Osteoblast (primary cell): Measurements from ENCODE around the gene MYO5C. TPM values are rescaled to one million over a fixed set of nuclear protein-coding genes. Genes with fewer than 3 reads are reported as not detected.

Experiments
- DNase-seq: peaks from one replicate; pipeline ENCODE4 v3.0.0; 2011; ENCODE audit warnings: low spot score, mixed read lengths; ENCODE audit not compliant: insufficient read length; ENCODE audit errors: missing footprints
- H2AFZ ChIP-seq: 2 replicates; pipeline ENCODE4 v1.6.0; 2011; ENCODE audit warnings: mild to moderate bottlenecking, low read length
- H3K27ac ChIP-seq: 2 replicates; pipeline ENCODE4 v1.5.1; 2011; ENCODE audit warnings: mild to moderate bottlenecking, low read depth, low read length, moderate library complexity
- H3K27me3 ChIP-seq: 2 replicates; pipeline ENCODE4 v1.6.0; 2012; ENCODE audit warnings: mild to moderate bottlenecking, control low read depth, inconsistent platforms, low read length, moderate library complexity; ENCODE audit not compliant: insufficient read depth
- H3K36me3 ChIP-seq: 2 replicates; pipeline ENCODE4 v1.5.1; 2011; ENCODE audit warnings: mild to moderate bottlenecking, low read length, control low read depth, moderate library complexity; ENCODE audit not compliant: insufficient read depth
- H3K4me1 ChIP-seq: 2 replicates; pipeline ENCODE4 v1.5.1; 2011; ENCODE audit warnings: mild to moderate bottlenecking, low read length, control low read depth, moderate library complexity; ENCODE audit not compliant: insufficient read depth
- H3K4me2 ChIP-seq: 2 replicates; pipeline ENCODE4 v1.6.0; 2011; ENCODE audit warnings: mild to moderate bottlenecking, low read length; ENCODE audit not compliant: insufficient read depth
- H3K4me3 ChIP-seq: fragments of 200-600 bp; sonication (generic); 3 replicates; pipeline ENCODE4 v1.5.1; 2012; ENCODE audit warnings: mild to moderate bottlenecking, low read length, inconsistent platforms; ENCODE audit not compliant: insufficient read depth
- H3K79me2 ChIP-seq: 2 replicates; pipeline ENCODE4 v1.6.0; 2012; ENCODE audit warnings: mild to moderate bottlenecking, low read length, control low read depth, inconsistent platforms; ENCODE audit not compliant: insufficient read depth
- H3K9me3 ChIP-seq: 2 replicates; pipeline ENCODE4 v1.5.1; 2011; ENCODE audit warnings: low read depth, low read length, control low read depth
- H4K20me1 ChIP-seq: 2 replicates; pipeline ENCODE4 v1.6.0; 2012; ENCODE audit warnings: mild to moderate bottlenecking, low read length, control low read depth; ENCODE audit not compliant: insufficient read depth
- total RNA-seq: library from RNA; depleted of rRNA; stranded (reverse); fragments of >200 nt; gene quantifications from 2 replicates; pipeline ENCODE4 v1.2.3, GENCODE V29; 2012
- TF ChIP-seq, protein P1 (sequence below): IDR thresholded peaks from 2 replicates; pipeline ENCODE4 v1.5.1; 2011; ENCODE audit warnings: mild to moderate bottlenecking, low read depth, low read length, moderate library complexity; ENCODE audit errors: extremely low read depth

Gene MYO5C
- total RNA-seq, 1 donor = under 0.01 TPM

DNA sequence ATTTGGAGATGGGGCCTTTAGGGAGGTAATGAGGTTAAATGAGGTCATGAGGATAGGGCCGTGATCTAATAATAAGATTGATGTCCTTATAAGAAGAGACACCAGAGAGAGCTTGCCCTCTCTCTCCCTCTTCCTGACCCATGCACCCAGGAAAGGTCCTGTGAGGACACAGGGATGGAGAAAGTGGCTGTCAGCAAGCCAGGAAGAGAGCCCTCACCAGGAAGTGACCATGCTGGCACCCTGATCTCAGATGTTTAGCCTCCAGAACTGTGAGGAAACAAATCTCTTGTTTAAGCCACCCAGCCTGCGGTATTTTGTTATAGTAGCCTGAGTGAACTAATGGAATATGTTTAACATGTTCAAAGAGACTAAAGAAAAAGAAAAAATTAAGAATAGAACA is 89.2 kb downstream of the MYO5C start:
- Histone ChIP-seq H3K4me2 (no peak overlapping the region), H3K27ac (no peak overlapping the region), H3K4me1 (no peaks in the 10 kb centered on the region), H3K27me3 (no peaks in the 10 kb centered on the region), H3K36me3 (no peaks in the 10 kb centered on the region), H3K4me3 (no peak overlapping the region), H2AFZ (no peak overlapping the region), H3K9me3 (no peaks in the 10 kb centered on the region), H3K79me2 (no peaks in the 10 kb centered on the region), H4K20me1 (no peaks in the 10 kb centered on the region)
- DNase-seq = no peak
- TF ChIP-seq, protein P1, sequence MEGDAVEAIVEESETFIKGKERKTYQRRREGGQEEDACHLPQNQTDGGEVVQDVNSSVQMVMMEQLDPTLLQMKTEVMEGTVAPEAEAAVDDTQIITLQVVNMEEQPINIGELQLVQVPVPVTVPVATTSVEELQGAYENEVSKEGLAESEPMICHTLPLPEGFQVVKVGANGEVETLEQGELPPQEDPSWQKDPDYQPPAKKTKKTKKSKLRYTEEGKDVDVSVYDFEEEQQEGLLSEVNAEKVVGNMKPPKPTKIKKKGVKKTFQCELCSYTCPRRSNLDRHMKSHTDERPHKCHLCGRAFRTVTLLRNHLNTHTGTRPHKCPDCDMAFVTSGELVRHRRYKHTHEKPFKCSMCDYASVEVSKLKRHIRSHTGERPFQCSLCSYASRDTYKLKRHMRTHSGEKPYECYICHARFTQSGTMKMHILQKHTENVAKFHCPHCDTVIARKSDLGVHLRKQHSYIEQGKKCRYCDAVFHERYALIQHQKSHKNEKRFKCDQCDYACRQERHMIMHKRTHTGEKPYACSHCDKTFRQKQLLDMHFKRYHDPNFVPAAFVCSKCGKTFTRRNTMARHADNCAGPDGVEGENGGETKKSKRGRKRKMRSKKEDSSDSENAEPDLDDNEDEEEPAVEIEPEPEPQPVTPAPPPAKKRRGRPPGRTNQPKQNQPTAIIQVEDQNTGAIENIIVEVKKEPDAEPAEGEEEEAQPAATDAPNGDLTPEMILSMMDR = no peak

DNA sequence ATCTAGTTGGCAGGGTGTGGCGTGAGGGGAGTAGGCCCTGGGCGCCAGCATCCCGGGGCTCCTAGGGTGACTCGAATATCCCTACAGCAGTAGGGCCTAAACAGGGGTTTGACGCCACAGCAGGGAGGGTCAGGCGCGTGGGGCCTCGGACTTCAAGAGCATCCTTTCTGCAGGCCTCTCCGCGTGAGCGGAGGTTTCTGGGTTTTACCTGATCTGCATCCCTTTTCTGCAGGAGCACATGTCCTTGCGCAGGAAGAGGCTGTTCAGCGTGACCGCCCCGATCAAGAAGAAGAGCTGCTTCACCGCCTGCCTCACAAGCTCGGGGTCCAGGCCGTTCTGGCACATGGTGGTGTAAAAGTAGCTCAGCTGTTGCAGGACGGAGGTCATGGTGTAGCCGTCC is 90.9 kb downstream of the MYO5C start:
- DNase-seq = no peak

DNA sequence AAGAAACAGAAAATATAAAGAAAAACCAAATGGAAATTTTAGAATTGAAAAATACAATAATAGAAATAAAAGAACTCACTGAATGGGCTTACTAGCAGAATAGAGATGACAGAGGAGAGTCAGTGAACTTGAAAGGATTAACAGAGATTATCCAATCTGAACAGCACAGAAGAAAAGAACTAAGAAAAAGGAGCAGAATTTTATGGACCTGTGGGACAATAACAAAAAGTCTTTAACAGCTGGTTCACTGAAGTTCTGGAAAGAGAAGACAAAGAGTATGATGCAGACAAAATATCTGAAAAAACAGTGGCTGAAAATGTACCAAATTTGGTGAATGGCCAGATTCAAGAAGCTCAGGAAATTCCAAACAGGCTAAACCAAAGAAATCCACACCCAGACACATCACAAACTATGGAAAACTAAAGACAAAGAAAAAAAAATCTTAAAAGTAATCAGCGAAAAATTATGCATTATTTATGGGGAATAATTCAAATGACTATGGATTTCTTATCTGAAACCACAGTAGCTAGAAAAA is 94.7 kb downstream of the MYO5C start:
- Histone ChIP-seq H3K4me1 (no peaks in the 10 kb centered on the region), H3K27ac (no peak overlapping the region), H3K4me2 (no peak overlapping the region), H4K20me1 (no peaks in the 10 kb centered on the region), H3K27me3 (peaks cover 4% of the 10 kb centered on the region), H3K79me2 (no peaks in the 10 kb centered on the region), H3K9me3 (no peaks in the 10 kb centered on the region), H3K4me3 (no peak overlapping the region), H2AFZ (no peak overlapping the region), H3K36me3 (no peaks in the 10 kb centered on the region)
- no peak for DNase-seq
- TF ChIP-seq, protein P1 = no peak

More for the DNA sequence above, 90.9 kb downstream of the MYO5C start:
- Histone ChIP-seq H4K20me1 (no peaks in the 10 kb centered on the region), H3K27ac (no peak overlapping the region), H3K79me2 (no peaks in the 10 kb centered on the region), H3K9me3 (no peaks in the 10 kb centered on the region), H3K27me3 (no peaks in the 10 kb centered on the region), H3K4me3 (no peak overlapping the region), H3K4me2 (no peak overlapping the region), H2AFZ (no peak overlapping the region), H3K4me1 (no peaks in the 10 kb centered on the region), H3K36me3 (no peaks in the 10 kb centered on the region)
- TF ChIP-seq, protein P1 = no peak

DNA sequence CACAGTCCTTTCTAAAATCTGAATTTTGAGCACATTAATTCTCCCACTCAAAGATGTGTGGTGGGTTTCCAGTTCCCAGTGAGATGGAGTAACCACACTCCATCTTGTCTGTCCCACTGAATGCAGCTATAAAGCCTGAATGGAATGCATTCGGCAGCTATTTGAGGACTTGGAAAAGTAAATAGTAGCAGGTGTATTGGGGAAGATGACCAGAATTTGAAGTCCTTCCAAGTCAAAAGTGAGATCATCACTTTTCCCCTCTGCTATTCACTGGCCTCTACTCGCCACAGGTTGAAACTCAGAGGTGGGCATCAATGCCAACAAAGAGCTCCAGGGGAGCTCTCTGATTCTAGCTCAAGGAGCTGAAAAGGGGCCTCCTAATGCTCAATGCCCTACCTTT is 96.3 kb downstream of the MYO5C start:
- H3K9me3 ChIP-seq = no peaks in the 10 kb centered on the region
- no peaks in the 10 kb centered on the region for H3K36me3 ChIP-seq
- H4K20me1 ChIP-seq = no peaks in the 10 kb centered on the region
- no peak overlapping the region for H3K4me3 ChIP-seq
- H2AFZ ChIP-seq = no peak overlapping the region
- TF ChIP-seq, protein P1 = no peak
- H3K4me1 ChIP-seq = no peaks in the 10 kb centered on the region
- H3K4me2 ChIP-seq = no peak overlapping the region
- DNase-seq = no peak
- no peak overlapping the region for H3K27ac ChIP-seq
- peaks cover 4% of the 10 kb centered on the region for H3K27me3 ChIP-seq
- no peaks in the 10 kb centered on the region for H3K79me2 ChIP-seq
